Muscle of leg (tissue), 11 donors: ENCODE results near the gene B9D1. TPM values are rescaled to one million over a fixed set of nuclear protein-coding genes. Genes with fewer than 3 reads are reported as not detected.

Experiments used
- DNase-seq: peaks from one replicate; pipeline ENCODE4 v3.0.0; 2013
- H3K27ac ChIP-seq: one replicate; pipeline ENCODE4 v1.5.1; 2013; ENCODE audit warnings: mild to moderate bottlenecking, low read length, control low read depth
- H3K27me3 ChIP-seq: one replicate; pipeline ENCODE4 v1.6.1; 2013; ENCODE audit warnings: low read length; ENCODE audit not compliant: control insufficient read depth, insufficient read depth
- H3K36me3 ChIP-seq: one replicate; pipeline ENCODE4 v1.6.1; 2013; ENCODE audit warnings: low read length; ENCODE audit not compliant: control insufficient read depth, insufficient read depth
- H3K4me1 ChIP-seq: one replicate; pipeline ENCODE4 v1.6.1; 2013; ENCODE audit warnings: low read length; ENCODE audit not compliant: control insufficient read depth, insufficient read depth
- H3K4me3 ChIP-seq: one replicate; pipeline ENCODE4 v1.5.1; 2013; ENCODE audit warnings: low read length, control low read depth
- H3K9me3 ChIP-seq: replicated peaks from 2 replicates; pipeline ENCODE4 v1.6.1; 2013; ENCODE audit warnings: low read depth, low read length; ENCODE audit not compliant: control insufficient read depth
- WGBS: methylation state at CpG from one replicate; pipeline ENCODE4 v1.1.5; 2013; ENCODE audit warnings: missing lambda C conversion rate; ENCODE audit not compliant: insufficient coverage; 5-methylcytosine and 5-hydroxymethylcytosine counted together
- polyA plus RNA-seq, 8 donors: library from polyadenylated mRNA; unstranded; fragments of 120-200 nt; gene quantifications; one replicate each; pipeline versions ENCODE4 v1.2.1 to v1.2.3, GENCODE V29; 2013; ENCODE audit warnings: inconsistent platforms in 1 of 8, low replicate concordance in 1 of 8; ENCODE audit not compliant: insufficient read length in 8 of 8, insufficient read depth in 1 of 8
- total RNA-seq: library from RNA; stranded (reverse); fragments of 120-200 nt; gene quantifications from one replicate; pipeline ENCODE4 v1.2.4, GENCODE V29; 2013

Gene B9D1
- total and polyA plus RNA-seq, 9 donors, result 5.7 to 9.7 (median 6.7) TPM

DNA sequence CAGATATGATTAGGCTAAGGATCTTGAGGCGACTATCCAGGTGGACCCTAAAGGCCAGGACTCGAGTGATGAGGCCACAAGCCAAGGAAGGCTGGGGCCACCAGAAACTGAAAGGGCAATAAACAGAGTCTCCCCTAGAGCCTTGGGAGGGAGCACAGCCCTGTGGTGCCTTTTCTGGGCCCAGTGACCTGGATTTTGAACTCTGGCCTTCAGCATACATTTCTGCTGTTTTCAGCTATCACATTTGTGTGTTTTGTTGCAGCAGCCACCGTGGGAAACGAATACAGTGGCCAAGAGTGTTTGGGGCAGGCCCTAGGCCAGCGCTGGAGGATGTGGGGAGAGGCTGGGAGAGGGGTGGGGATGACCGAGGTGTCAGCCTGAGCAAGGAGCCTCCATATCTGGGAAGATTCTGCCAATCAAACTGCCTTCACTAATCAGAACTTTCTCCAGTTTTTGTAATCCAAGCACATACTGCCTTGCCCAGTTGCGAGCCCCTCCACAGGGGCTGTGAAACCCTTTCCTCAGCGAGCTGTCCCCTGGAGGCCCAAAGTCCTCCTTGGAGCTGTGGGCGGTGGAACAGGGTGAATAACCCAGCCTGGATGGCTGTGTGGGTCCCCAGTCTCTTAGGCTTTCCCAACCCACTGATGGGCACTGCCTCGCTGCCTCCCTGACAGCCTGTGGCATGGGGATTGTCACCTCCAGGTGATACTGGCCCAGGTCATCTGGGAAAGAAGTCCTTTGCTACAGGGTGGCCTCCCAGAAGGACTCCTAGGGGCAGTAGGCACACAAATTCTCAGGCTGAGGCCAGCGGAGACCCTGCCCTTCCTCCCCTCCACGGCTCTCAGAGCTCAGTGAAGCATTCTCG, 16.8 kb downstream of the B9D1 start:
- no peaks in the 10 kb centered on the region for H3K9me3 ChIP-seq
- H3K27me3 ChIP-seq, result no peaks in the 10 kb centered on the region
- WGBS, result 72% methylated on average over 9 of the region's 13 CpGs
- no peak overlapping the region for H3K4me3 ChIP-seq
- no peak for DNase-seq
- peaks cover 37% of the 10 kb centered on the region for H3K4me1 ChIP-seq
- peak overlapping the region; percentile 80 for H3K27ac ChIP-seq
- H3K36me3 ChIP-seq, result peaks cover 3% of the 10 kb centered on the region

GRCh38 chr17:19345067-19345460, 17.5 kb downstream of the B9D1 start:
- Histone ChIP-seq H3K27ac (no peak overlapping the region), H3K36me3 (peaks cover 3% of the 10 kb centered on the region), H3K4me1 (peaks cover 37% of the 10 kb centered on the region), H3K4me3 (no peak overlapping the region), H3K9me3 (no peaks in the 10 kb centered on the region), H3K27me3 (no peaks in the 10 kb centered on the region)
- DNase-seq, result no peak
- WGBS, result 92% methylated on average over 7 of the region's 7 CpGs

- 88% methylated on average over 30 of the region's 40 CpGs for whole genome bisulfite sequencing
- Histone ChIP-seq H3K9me3 (no peaks in the 10 kb centered on the region), H3K4me1 (peaks cover 37% of the 10 kb centered on the region)
Observed at GRCh38 chr17:19344311-19345066, 18.0 kb downstream of the B9D1 start.

GRCh38 chr17:19343671-19344151, 18.8 kb downstream of the B9D1 start:
- Histone ChIP-seq H3K36me3 (peaks cover 3% of the 10 kb centered on the region), H3K4me3 (no peak overlapping the region), H3K4me1 (peaks cover 37% of the 10 kb centered on the region), H3K9me3 (no peaks in the 10 kb centered on the region), H3K27ac (no peak overlapping the region), H3K27me3 (no peaks in the 10 kb centered on the region)
- 74% methylated on average over 3 of the region's 13 CpGs for WGBS
- DNase-seq, result no peak

More at GRCh38 chr17:19344311-19345066, 18.0 kb downstream of the B9D1 start:
- Histone ChIP-seq H3K36me3 (peaks cover 3% of the 10 kb centered on the region), H3K27me3 (no peaks in the 10 kb centered on the region), H3K4me3 (no peak overlapping the region), H3K27ac (no peak overlapping the region)
- no peak for DNase-seq

- Histone ChIP-seq H3K4me3 (no peak overlapping the region), H3K9me3 (no peaks in the 10 kb centered on the region), H3K4me1 (peaks cover 37% of the 10 kb centered on the region), H3K27me3 (no peaks in the 10 kb centered on the region), H3K27ac (no peak overlapping the region), H3K36me3 (peaks cover 3% of the 10 kb centered on the region)
- WGBS, result 83% methylated on average over 5 of the region's 7 CpGs
- DNase-seq, result no peak
Observed at GRCh38 chr17:19343256-19343630, 19.3 kb downstream of the B9D1 start.

DNA sequence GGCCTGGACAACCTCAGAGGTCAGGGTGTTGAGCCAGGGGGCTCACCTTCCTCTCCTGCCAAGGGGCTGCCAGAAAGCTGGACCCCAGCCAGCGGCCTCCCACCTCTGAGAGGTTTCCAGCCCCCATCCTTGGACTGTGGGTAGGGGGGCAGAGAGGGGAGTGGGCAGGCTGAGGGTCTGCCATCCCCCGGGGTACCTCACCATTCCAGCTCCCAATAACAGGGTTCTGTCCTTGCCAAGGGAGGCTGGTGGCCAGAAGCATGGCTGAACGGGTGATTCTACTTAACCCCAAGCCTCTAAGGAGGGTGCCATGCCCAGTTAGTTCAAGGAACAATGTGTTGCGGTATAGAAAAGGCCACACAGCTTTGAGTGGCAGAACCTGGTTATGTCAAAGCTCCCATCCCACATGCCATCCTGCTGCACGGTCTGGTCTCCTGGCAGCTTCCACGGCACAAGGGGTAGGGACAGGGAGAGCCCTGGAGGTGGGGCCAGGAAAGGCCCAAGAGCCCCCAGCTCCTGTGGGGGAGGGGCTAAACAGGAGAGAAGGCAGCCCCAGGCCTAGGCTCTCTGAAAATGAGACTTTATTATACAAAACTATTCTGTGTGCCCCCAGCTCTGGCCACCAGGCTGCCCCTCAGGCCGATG, 19.8 kb downstream of the B9D1 start:
- DNase-seq, result no peak
- WGBS, result 80% methylated on average over 1 of the region's 7 CpGs
- H3K27ac ChIP-seq, result peak overlapping the region; percentile 35
- no peak overlapping the region for H3K4me3 ChIP-seq
- peaks cover 3% of the 10 kb centered on the region for H3K36me3 ChIP-seq
- peaks cover 42% of the 10 kb centered on the region for H3K4me1 ChIP-seq
- H3K9me3 ChIP-seq, result no peaks in the 10 kb centered on the region
- H3K27me3 ChIP-seq, result no peaks in the 10 kb centered on the region

DNA sequence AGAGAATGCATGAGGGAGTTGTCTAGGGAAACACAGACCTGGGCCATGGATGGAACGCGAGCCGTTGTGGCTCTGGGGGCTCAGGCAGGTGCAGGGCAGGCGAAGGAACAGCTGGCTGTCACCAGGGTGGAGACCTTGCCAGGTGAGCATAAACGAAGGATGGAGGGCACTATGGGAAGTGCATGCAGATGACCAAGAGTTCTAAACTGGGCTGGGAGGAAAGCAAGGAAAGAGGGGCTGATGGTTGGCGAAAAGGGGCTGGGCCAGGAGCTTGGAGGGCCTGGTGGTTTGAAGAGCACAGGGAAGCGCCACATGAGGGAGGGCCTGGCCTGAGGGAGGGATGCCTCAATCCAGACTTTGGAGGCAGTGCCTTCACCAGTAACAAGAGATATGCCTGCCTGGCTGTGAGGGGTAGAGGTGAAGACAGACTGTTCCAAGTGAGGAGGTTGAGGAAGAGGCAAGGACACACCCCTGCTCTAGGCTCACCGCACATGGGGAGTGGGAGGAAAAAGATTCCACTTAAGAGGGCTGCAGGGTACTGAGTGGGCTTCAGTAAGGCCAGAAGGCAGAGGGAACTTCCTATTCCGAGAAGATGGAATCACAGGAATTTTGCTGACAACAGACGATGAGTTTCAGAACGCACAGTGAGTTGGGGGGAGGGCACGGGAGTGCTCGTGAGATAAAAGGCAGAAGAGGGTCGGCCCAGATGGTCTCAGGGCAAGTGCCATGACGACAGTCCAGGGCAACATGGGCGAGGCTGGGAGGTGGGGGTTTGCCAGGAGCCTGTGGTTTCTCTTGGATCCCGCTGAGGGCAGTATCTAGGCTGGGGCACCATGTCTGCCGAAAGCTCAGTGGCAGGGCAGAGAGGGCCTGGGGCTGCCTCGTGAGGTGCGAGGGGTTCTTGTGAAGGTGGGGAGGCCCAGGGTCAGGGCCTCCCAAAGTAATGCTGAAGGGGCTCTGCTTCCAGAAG, 20.6 kb downstream of the B9D1 start:
- no peaks in the 10 kb centered on the region for H3K9me3 ChIP-seq
- no peak overlapping the region for H3K4me3 ChIP-seq
- H3K27me3 ChIP-seq, result no peaks in the 10 kb centered on the region
- peaks cover 7% of the 10 kb centered on the region for H3K36me3 ChIP-seq
- WGBS, result 42% methylated on average over 20 of the region's 20 CpGs
- H3K4me1 ChIP-seq, result peaks cover 39% of the 10 kb centered on the region
- H3K27ac ChIP-seq, result peak overlapping the region; percentile 35
- no peak for DNase-seq

- Histone ChIP-seq H3K4me3 (no peak overlapping the region), H3K27ac (no peak overlapping the region), H3K4me1 (peaks cover 32% of the 10 kb centered on the region), H3K27me3 (no peaks in the 10 kb centered on the region), H3K36me3 (peaks cover 11% of the 10 kb centered on the region), H3K9me3 (no peaks in the 10 kb centered on the region)
- WGBS, result 58% methylated on average over 6 of the region's 7 CpGs
- no peak for DNase-seq
Observed at GRCh38 chr17:19341211-19341631, 21.3 kb downstream of the B9D1 start.

- WGBS, result 40% methylated on average over 2 of the region's 2 CpGs
- no peak overlapping the region for H3K27ac ChIP-seq
- H3K4me1 ChIP-seq, result peaks cover 24% of the 10 kb centered on the region
- no peak overlapping the region for H3K4me3 ChIP-seq
- H3K27me3 ChIP-seq, result no peaks in the 10 kb centered on the region
- no peaks in the 10 kb centered on the region for H3K9me3 ChIP-seq
- DNase-seq, result no peak
- peaks cover 18% of the 10 kb centered on the region for H3K36me3 ChIP-seq
Observed at GRCh38 chr17:19339341-19339815, 23.1 kb downstream of the B9D1 start.
